D721Med (cell line): Measurements from ENCODE around the gene UBE2E3.
"Not testable (repeated sequence)": the region's sequence is repeated elsewhere in the genome, so short reads cannot be mapped to it uniquely, and the experiment has no call there.

ENCODE experiments used
- DNase-seq: peaks from one replicate; pipeline ENCODE4 v3.0.0; 2011; ENCODE audit warnings: low spot score; ENCODE audit not compliant: insufficient read length
- FAIRE-seq: peaks from 2 replicates; lab custom pipeline; 2011; peaks lifted over from hg19 to GRCh38; lab: Jason Lieb, UNC
- CTCF ChIP-seq: IDR thresholded peaks from 2 replicates; pipeline ENCODE4 v1.5.1; 2012; ENCODE audit warnings: mild to moderate bottlenecking, control low read depth; ENCODE audit not compliant: insufficient read depth; ENCODE audit errors: missing control alignments

UBE2E3 gene

GRCh38 chr2:181072486-181073235 lies 92.3 kb downstream of the UBE2E3 start:
- peak; percentile 38 for FAIRE-seq
- DNase-seq, result no peak
- TF ChIP-seq CTCF, result no peak

GRCh38 chr2:181073896-181074295 lies 93.5 kb downstream of the UBE2E3 start:
- DNase-seq (no peak), FAIRE-seq (no peak)
- no peak for TF ChIP-seq CTCF

GRCh38 chr2:181074457-181074856 lies 94.1 kb downstream of the UBE2E3 start:
- TF ChIP-seq CTCF, result no peak
- FAIRE-seq (no peak), DNase-seq (no peak)

- TF ChIP-seq CTCF, result no peak
- DNase-seq (no peak), FAIRE-seq (no peak)
These were observed 96.3 kb downstream of the UBE2E3 start for GRCh38 chr2:181076658-181077057.

- DNase-seq (no peak), FAIRE-seq (peak; percentile 85)
- TF ChIP-seq CTCF, result peak; percentile 73
These were observed 96.8 kb downstream of the UBE2E3 start for GRCh38 chr2:181077128-181077709.

DNA sequence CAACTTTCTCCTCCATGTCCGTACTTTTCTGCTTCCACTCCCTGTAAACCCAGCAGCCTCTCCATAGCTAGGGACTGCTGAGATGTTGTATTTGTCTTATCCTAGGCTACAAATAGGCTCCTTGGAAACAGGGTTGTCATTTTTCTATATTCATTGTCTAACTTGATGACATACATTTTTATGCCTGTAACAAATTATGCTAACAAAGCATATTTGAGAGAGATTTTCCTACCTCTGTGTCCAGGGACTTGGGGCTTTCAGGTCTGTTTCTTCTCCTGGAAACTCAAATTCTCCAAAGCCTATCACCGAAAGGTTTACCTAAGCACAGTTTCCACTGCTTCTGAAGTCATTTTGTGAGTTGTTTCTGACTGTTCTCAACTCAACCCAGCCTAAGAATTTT lies 102.7 kb downstream of the UBE2E3 start:
- TF ChIP-seq CTCF, result no peak
- FAIRE-seq (peak; percentile 11), DNase-seq (no peak)

- FAIRE-seq (no peak), DNase-seq (no peak)
- TF ChIP-seq CTCF, result no peak
These were observed 105.3 kb downstream of the UBE2E3 start for GRCh38 chr2:181085734-181086133.

DNA sequence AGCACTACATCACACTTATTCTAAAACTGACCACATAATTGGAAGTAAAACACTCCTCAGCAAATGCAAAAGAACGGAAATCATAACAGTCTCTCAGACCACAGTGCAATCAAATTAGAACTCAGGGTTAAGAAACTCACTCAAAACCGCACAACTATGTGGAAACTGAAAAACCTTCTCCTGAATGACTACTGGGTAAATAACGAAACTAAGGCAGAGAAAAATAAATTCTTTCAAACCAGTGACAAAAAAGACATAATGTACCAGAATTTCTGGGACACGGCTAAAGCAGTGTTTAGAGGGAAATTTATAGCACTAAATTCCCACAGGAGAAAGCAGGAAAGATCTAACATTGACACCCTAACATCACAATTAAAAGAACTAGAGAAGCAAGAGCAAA lies 111.5 kb downstream of the UBE2E3 start:
- not testable (repeated sequence) for FAIRE-seq, DNase-seq
